ENCODE data around the gene MEX3D.
A peak's percentile ranks its signal among the peaks of the same experiment; 100 is the strongest.
"Not testable (repeated sequence)": the region's sequence is repeated elsewhere in the genome, so short reads cannot be mapped to it uniquely, and the experiment has no call there.

The MEX3D gene

DNA sequence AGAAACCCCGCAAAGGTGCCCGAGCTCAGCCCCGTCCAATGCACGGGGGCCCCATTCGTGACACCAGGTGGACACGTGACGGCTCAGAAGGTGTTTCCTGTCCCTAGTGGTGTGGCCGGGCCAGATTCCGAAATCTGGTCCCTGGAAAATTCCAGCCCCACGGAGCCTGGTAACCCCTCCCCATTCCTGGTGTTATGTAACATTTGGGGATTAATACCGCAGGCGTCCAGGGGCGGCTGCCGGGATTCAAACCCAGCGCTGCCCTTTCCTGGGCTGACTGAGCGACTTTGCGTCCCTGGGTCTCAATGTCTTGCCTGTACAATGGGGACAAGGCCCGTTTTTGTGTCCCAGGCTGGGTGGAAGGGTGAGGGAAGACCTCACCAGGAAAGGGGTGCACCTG, 45.3 kb downstream of the MEX3D start:
- peaks cover 29% of the 10 kb centered on the region for H3K27me3 ChIP-seq (ENCODE audit: insufficient read depth, insufficient read length)

DNA sequence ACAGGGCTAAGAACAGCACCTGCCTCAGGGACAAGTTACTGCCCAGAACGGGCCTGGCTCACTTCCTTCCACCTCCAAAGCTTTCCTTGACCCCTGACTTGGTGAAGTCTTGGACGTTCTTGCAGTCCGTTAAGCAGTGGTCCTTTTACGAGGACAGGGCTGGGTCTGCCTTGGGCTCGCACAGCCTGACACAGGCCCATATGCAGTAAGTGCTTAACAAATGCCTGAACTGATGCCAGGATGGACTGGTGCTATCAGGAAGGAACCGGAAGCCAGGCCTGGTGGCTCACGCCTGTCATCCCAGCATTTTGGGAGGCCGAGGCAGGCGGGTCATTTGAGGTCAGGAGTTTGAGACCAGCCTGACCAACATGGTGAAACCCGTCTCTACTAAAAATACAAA, 46.1 kb downstream of the MEX3D start:
- H3K9ac ChIP-seq (ENCODE audit: insufficient read length, low read depth) = no peak overlapping the region
- TF ChIP-seq YY1 (IDR thresholded peaks at IDR 0.05; ENCODE audit: insufficient read depth, insufficient read length) (no peak), SUZ12 (IDR thresholded peaks at IDR 0.05; ENCODE audit: extremely low read depth, insufficient read depth, insufficient read length) (no peak), ZNF274 (IDR thresholded peaks at IDR 0.05; ENCODE audit: low read depth, low read length) (no peak)
- H3K4me3 ChIP-seq (ENCODE audit: insufficient read length, low read depth) = no peak overlapping the region
- peaks cover 32% of the 10 kb centered on the region for H3K4me1 ChIP-seq (ENCODE audit: insufficient read depth, insufficient read length)
- peaks cover 29% of the 10 kb centered on the region for H3K27me3 ChIP-seq (ENCODE audit: insufficient read depth, insufficient read length)
- no peak for DNase-seq (ENCODE audit: low read depth, low spot score)
- H3K9me3 ChIP-seq (ENCODE audit: insufficient read depth, low read length) = no peaks in the 10 kb centered on the region
- H3K36me3 ChIP-seq (ENCODE audit: insufficient read depth, insufficient read length, low read length) = no peaks in the 10 kb centered on the region

More for the DNA sequence above, 45.3 kb downstream of the MEX3D start:
- Histone ChIP-seq H3K4me3 (ENCODE audit: insufficient read length, low read depth) (no peak overlapping the region), H3K4me1 (ENCODE audit: insufficient read depth, insufficient read length) (peaks cover 32% of the 10 kb centered on the region), H3K36me3 (ENCODE audit: insufficient read depth, insufficient read length, low read length) (no peaks in the 10 kb centered on the region), H3K9me3 (ENCODE audit: insufficient read depth, low read length) (no peaks in the 10 kb centered on the region), H3K9ac (ENCODE audit: insufficient read length, low read depth) (peak overlapping the region; percentile 64)
- no peak for TF ChIP-seq ZNF274 (IDR thresholded peaks at IDR 0.05; ENCODE audit: low read depth, low read length)
- no peak for TF ChIP-seq YY1 (IDR thresholded peaks at IDR 0.05; ENCODE audit: insufficient read depth, insufficient read length)
- TF ChIP-seq SUZ12 (IDR thresholded peaks at IDR 0.05; ENCODE audit: extremely low read depth, insufficient read depth, insufficient read length) = no peak
- DNase-seq (ENCODE audit: low read depth, low spot score) = no peak

DNA sequence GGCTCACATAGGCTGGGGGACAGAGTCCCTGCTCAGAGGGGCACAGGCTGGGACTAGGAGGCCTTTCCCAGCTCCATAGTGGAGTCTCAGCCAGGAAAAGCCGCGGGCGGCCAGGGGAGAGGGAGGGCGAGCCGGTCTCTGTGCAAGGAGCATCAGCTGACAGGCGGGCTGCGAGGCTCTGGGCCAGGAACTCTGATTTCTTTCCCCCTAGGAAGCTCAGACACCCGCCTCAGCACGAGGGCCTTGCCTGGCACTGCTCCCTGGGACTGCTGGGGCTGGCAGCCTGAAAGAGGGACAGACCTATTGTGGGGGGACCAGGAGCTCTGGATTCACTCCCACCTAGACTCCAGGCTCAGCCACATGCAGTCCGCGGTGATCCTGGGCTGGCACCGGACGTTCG, 46.5 kb downstream of the MEX3D start:
- Histone ChIP-seq H3K9me3 (ENCODE audit: insufficient read depth, low read length) (no peaks in the 10 kb centered on the region), H3K36me3 (ENCODE audit: insufficient read depth, insufficient read length, low read length) (no peaks in the 10 kb centered on the region), H3K4me3 (ENCODE audit: insufficient read length, low read depth) (no peak overlapping the region), H3K9ac (ENCODE audit: insufficient read length, low read depth) (peak overlapping the region; percentile 62), H3K4me1 (ENCODE audit: insufficient read depth, insufficient read length) (peaks cover 32% of the 10 kb centered on the region), H3K27me3 (ENCODE audit: insufficient read depth, insufficient read length) (peaks cover 29% of the 10 kb centered on the region)
- TF ChIP-seq YY1 (IDR thresholded peaks at IDR 0.05; ENCODE audit: insufficient read depth, insufficient read length) (no peak), SUZ12 (IDR thresholded peaks at IDR 0.05; ENCODE audit: extremely low read depth, insufficient read depth, insufficient read length) (no peak), ZNF274 (IDR thresholded peaks at IDR 0.05; ENCODE audit: low read depth, low read length) (no peak)
- no peak for DNase-seq (ENCODE audit: low read depth, low spot score)

DNA sequence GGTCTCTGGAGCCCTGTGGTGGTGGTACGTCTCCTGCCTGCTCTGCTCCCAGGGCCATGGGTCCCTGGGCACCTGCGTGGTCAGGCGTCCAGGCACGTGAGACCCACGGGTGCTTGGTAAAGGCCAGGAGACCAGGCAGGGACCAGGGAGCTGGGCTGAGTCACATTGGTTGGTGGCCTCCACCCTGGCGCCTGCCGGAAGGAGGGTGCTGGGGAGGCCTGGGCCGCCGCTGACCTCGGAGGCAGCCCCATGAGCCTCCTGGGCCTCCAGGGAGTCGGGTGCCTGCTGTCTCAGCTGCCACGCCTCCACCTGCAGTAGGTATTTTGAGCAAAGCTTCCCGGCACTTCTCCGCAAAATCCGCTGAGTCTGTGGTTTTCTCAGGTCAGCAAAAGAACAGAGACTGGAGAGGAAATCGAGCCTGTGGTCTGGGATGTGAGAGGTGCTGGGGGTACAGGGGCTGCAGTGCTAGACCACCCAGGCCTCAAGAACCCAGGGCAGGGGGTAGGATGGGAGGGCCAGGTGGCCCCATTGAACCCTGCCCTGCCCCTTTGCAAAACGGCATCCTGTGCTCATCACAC, 47.8 kb downstream of the MEX3D start:
- Histone ChIP-seq H3K36me3 (ENCODE audit: insufficient read depth, insufficient read length, low read length) (no peaks in the 10 kb centered on the region), H3K27me3 (ENCODE audit: insufficient read depth, insufficient read length) (peaks cover 24% of the 10 kb centered on the region), H3K9ac (ENCODE audit: insufficient read length, low read depth) (peak overlapping the region; percentile 43), H3K9me3 (ENCODE audit: insufficient read depth, low read length) (no peaks in the 10 kb centered on the region), H3K4me1 (ENCODE audit: insufficient read depth, insufficient read length) (peaks cover 32% of the 10 kb centered on the region), H3K4me3 (ENCODE audit: insufficient read length, low read depth) (no peak overlapping the region)
- TF ChIP-seq YY1 (IDR thresholded peaks at IDR 0.05; ENCODE audit: insufficient read depth, insufficient read length) (no peak), ZNF274 (IDR thresholded peaks at IDR 0.05; ENCODE audit: low read depth, low read length) (no peak), SUZ12 (IDR thresholded peaks at IDR 0.05; ENCODE audit: extremely low read depth, insufficient read depth, insufficient read length) (no peak)
- DNase-seq (ENCODE audit: low read depth, low spot score) = no peak

DNA sequence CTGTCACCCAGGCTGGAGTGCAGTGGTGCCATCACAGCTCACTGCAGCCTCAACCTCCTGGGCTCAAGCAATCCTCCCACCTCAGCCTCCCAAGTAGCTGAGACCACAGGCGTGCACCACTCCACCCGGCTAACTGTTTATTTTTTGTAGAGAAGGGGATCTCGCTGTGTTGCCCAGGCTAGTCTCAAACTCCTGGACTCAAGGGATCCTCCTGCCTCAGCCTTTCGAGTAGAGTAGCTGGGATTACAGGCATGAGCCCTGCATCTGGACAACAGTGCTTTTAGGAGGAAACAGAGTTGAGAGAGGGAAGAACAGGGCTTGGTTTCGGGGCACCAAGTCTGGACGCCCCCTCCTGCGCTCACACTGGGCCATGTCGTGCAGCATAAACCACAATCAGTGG, 48.3 kb downstream of the MEX3D start:
- not testable (repeated sequence) for H3K9ac ChIP-seq (ENCODE audit: insufficient read length, low read depth); H3K9me3 ChIP-seq (ENCODE audit: insufficient read depth, low read length)

DNA sequence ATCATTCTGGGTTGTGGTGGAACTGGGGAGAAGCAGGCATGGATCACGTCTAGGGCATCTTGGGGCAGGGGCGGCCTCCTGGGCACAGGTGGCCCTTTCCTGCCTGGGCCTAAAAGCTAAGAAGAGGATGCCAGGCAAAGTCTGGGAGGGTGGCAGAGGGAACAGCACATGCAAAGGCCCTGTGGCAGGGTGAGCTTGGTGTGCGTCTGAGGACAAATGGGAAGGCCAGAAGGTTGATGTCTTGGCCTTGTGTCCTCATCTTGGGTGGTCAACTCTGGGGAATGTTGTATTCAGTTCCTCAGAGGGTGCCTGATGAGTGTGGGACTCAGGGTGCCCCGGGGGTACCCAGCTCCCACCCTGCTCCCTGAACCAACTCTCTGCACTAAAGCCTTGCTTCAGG, 49.7 kb downstream of the MEX3D start:
- H3K9ac ChIP-seq (ENCODE audit: insufficient read length, low read depth) = no peak overlapping the region
- no peaks in the 10 kb centered on the region for H3K9me3 ChIP-seq (ENCODE audit: insufficient read depth, low read length)
- DNase-seq (ENCODE audit: low read depth, low spot score) = no peak
- H3K4me1 ChIP-seq (ENCODE audit: insufficient read depth, insufficient read length) = peaks cover 20% of the 10 kb centered on the region
- peaks cover 7% of the 10 kb centered on the region for H3K27me3 ChIP-seq (ENCODE audit: insufficient read depth, insufficient read length)
- H3K4me3 ChIP-seq (ENCODE audit: insufficient read length, low read depth) = no peak overlapping the region
- H3K36me3 ChIP-seq (ENCODE audit: insufficient read depth, insufficient read length, low read length) = no peaks in the 10 kb centered on the region
- no peak for TF ChIP-seq YY1 (IDR thresholded peaks at IDR 0.05; ENCODE audit: insufficient read depth, insufficient read length)
- TF ChIP-seq ZNF274 (IDR thresholded peaks at IDR 0.05; ENCODE audit: low read depth, low read length) = no peak
- TF ChIP-seq SUZ12 (IDR thresholded peaks at IDR 0.05; ENCODE audit: extremely low read depth, insufficient read depth, insufficient read length) = no peak

More for the DNA sequence above, 48.3 kb downstream of the MEX3D start:
- H3K36me3 ChIP-seq (ENCODE audit: insufficient read depth, insufficient read length, low read length); DNase-seq (ENCODE audit: low read depth, low spot score); H3K4me3 ChIP-seq (ENCODE audit: insufficient read length, low read depth): not testable (repeated sequence)
- H3K4me1 ChIP-seq (ENCODE audit: insufficient read depth, insufficient read length) = peaks cover 29% of the 10 kb centered on the region
- H3K27me3 ChIP-seq (ENCODE audit: insufficient read depth, insufficient read length) = peaks cover 19% of the 10 kb centered on the region

DNA sequence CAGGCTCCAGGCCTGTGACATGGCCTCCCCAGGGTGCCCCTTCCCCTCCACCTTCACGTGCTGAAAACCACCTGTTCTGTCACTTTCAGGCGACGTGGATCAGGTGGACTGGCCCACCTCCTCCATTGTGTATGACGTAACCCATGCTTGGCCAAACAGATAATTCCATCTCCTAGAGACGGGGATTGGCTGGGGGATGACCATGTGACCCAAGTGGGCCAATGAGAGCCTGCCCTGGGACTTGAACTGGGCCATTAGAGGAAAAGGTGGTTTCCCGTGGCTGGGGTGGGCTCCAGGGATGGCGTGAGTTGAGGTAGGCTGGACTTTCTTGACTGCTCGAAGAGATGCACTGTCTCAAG, 51.8 kb downstream of the MEX3D start:
- no peak for DNase-seq (ENCODE audit: low read depth, low spot score)
- Histone ChIP-seq H3K4me1 (ENCODE audit: insufficient read depth, insufficient read length) (peaks cover 10% of the 10 kb centered on the region), H3K36me3 (ENCODE audit: insufficient read depth, insufficient read length, low read length) (no peaks in the 10 kb centered on the region), H3K4me3 (ENCODE audit: insufficient read length, low read depth) (no peak overlapping the region), H3K9me3 (ENCODE audit: insufficient read depth, low read length) (no peaks in the 10 kb centered on the region), H3K9ac (ENCODE audit: insufficient read length, low read depth) (no peak overlapping the region), H3K27me3 (ENCODE audit: insufficient read depth, insufficient read length) (no peaks in the 10 kb centered on the region)
- TF ChIP-seq SUZ12 (IDR thresholded peaks at IDR 0.05; ENCODE audit: extremely low read depth, insufficient read depth, insufficient read length) = no peak
- no peak for TF ChIP-seq YY1 (IDR thresholded peaks at IDR 0.05; ENCODE audit: insufficient read depth, insufficient read length)
- TF ChIP-seq ZNF274 (IDR thresholded peaks at IDR 0.05; ENCODE audit: low read depth, low read length) = no peak
